Neural progenitor cell (in vitro differentiated cells): ENCODE measurements around the gene SCO2.

Experiments
- CTCF ChIP-seq: fragments of 200-600 bp; sonication (generic); IDR thresholded peaks from 2 replicates; pipeline ENCODE4 v1.5.1; 2017; ENCODE audit warnings: antibody characterized with exemption, mild to moderate bottlenecking
- EZH2 ChIP-seq: fragments of 200-600 bp; sonication (generic); IDR thresholded peaks from 2 replicates; pipeline ENCODE4 v1.6.1; 2017; ENCODE audit warnings: antibody characterized with exemption, mild to moderate bottlenecking, moderate library complexity
- EZH2phosphoT487 ChIP-seq: fragments of 200-600 bp; sonication (generic); IDR thresholded peaks from 2 replicates; pipeline ENCODE4 v1.6.1; 2017; ENCODE audit warnings: antibody characterized with exemption

- TF ChIP-seq CTCF (no peak), EZH2 (no peak), EZH2phosphoT487 (no peak)
Observed at GRCh38 chr22:50497093-50497492, 28.3 kb downstream of the SCO2 start.
